ENCODE measurements around the gene CHRNA4.

CHRNA4 gene

DNA sequence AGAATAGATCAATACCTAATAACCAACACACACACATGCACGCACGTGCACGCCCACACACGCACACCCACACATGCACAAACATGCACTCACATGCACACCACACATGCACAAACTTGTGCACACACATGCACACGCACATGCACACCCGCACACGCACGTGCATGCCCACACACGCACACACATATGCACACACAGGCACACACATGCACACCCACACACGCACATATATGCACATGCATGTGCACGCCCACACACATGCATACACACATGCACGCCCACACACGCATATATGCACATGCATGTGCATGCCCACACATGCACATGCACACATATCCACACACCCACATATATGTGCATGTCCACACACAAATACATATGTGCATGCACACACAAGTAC is 26.2 kb upstream of the CHRNA4 start:
- no peak for DNase-seq (ENCODE audit: low spot score)
- TF ChIP-seq, protein P1, sequence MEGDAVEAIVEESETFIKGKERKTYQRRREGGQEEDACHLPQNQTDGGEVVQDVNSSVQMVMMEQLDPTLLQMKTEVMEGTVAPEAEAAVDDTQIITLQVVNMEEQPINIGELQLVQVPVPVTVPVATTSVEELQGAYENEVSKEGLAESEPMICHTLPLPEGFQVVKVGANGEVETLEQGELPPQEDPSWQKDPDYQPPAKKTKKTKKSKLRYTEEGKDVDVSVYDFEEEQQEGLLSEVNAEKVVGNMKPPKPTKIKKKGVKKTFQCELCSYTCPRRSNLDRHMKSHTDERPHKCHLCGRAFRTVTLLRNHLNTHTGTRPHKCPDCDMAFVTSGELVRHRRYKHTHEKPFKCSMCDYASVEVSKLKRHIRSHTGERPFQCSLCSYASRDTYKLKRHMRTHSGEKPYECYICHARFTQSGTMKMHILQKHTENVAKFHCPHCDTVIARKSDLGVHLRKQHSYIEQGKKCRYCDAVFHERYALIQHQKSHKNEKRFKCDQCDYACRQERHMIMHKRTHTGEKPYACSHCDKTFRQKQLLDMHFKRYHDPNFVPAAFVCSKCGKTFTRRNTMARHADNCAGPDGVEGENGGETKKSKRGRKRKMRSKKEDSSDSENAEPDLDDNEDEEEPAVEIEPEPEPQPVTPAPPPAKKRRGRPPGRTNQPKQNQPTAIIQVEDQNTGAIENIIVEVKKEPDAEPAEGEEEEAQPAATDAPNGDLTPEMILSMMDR (IDR thresholded peaks at IDR 0.05; ENCODE audit: poor library complexity, severe bottlenecking), result no peak

DNA sequence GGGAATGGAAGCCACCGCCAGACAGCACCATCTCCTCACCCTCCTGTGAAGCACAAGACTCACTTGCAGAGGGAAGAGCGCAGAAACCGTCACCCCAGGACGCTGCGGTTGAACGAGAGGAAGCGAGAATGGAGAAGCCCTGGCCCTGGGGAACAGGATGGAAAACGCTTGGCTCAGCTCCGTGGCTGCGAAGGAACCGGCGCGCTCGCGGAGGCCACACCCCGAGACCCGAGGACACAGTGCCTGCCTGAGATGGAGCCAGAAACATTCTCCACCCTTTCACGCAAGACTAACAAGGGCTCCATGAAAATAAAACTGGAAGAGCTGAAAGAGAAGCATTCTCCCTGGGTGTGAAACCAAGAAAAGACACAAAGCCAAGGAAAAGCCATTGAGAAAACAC is 25.3 kb upstream of the CHRNA4 start:
- Histone ChIP-seq H3K9me3 (ENCODE audit: severe bottlenecking) (peaks cover 26% of the 10 kb centered on the region), H3K4me1 (ENCODE audit: insufficient read depth, poor library complexity, severe bottlenecking) (no peaks in the 10 kb centered on the region), H3K36me3 (ENCODE audit: low read depth) (no peaks in the 10 kb centered on the region), H3K4me3 (ENCODE audit: severe bottlenecking) (no peak overlapping the region), H3K27me3 (ENCODE audit: insufficient read depth, poor library complexity, severe bottlenecking) (peaks cover 14% of the 10 kb centered on the region), H3K27ac (ENCODE audit: poor library complexity, severe bottlenecking) (no peak overlapping the region)
- TF ChIP-seq, protein P1 (IDR thresholded peaks at IDR 0.05; ENCODE audit: poor library complexity, severe bottlenecking), result no peak
- ATAC-seq (ENCODE audit: low read depth) (no peak), DNase-seq (ENCODE audit: low spot score) (no peak)

More for the DNA sequence above, 26.2 kb upstream of the CHRNA4 start:
- Histone ChIP-seq H3K4me3 (ENCODE audit: severe bottlenecking) (no peak overlapping the region), H3K27me3 (ENCODE audit: insufficient read depth, poor library complexity, severe bottlenecking) (peaks cover 13% of the 10 kb centered on the region), H3K36me3 (ENCODE audit: low read depth) (no peaks in the 10 kb centered on the region), H3K27ac (ENCODE audit: poor library complexity, severe bottlenecking) (no peak overlapping the region), H3K9me3 (ENCODE audit: severe bottlenecking) (peaks cover 26% of the 10 kb centered on the region), H3K4me1 (ENCODE audit: insufficient read depth, poor library complexity, severe bottlenecking) (no peaks in the 10 kb centered on the region)
- no peak for ATAC-seq (ENCODE audit: low read depth)

DNA sequence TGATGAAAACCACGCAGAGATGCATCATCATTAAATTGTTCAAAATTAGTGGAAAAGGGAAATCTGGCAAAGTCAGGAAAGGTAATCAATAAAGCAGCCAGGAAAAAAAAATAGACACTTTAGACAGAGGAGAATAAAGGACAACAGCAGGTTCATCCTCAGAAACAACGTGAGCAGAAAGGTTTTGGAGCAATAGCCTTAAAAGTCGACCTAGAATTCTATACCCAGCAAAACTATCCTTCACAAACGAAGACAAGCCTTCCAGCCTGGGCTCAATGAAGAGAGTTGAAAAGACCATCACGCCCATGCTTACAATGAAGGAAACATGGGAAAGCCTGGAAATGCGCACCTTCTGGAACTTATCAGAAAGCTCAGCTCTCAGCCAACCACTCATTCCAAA is 24.7 kb upstream of the CHRNA4 start:
- peaks cover 21% of the 10 kb centered on the region for H3K27me3 ChIP-seq (ENCODE audit: insufficient read depth, poor library complexity, severe bottlenecking)
- TF ChIP-seq, protein P1 (IDR thresholded peaks at IDR 0.05; ENCODE audit: poor library complexity, severe bottlenecking), result no peak

DNA sequence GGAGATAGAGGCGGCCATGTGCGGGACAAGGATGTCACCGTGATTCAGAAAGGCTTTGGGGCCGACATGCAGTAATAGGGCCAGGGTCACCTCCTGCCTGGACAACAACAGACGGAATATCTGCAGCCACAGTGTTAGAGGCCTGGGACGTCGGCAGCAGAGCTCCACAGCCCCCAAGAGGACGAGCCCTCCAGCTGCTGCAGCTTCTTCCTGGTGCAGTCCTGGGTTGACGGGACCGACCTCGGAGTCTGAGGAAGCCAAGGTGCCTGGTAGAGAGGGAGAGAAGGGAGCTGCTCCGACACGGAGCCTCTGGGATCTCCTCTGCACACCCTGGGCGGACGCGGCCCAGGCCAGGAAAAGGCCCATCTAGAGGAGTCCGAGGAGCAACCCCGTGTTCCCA is 23.2 kb upstream of the CHRNA4 start:
- DNase-seq (ENCODE audit: low spot score) (no peak), ATAC-seq (ENCODE audit: low read depth) (no peak)
- Histone ChIP-seq H3K36me3 (ENCODE audit: low read depth) (no peaks in the 10 kb centered on the region), H3K9me3 (ENCODE audit: severe bottlenecking) (peaks cover 21% of the 10 kb centered on the region), H3K4me1 (ENCODE audit: insufficient read depth, poor library complexity, severe bottlenecking) (no peaks in the 10 kb centered on the region), H3K4me3 (ENCODE audit: severe bottlenecking) (no peak overlapping the region), H3K27ac (ENCODE audit: poor library complexity, severe bottlenecking) (no peak overlapping the region), H3K27me3 (ENCODE audit: insufficient read depth, poor library complexity, severe bottlenecking) (peaks cover 21% of the 10 kb centered on the region)
- TF ChIP-seq, protein P1 (IDR thresholded peaks at IDR 0.05; ENCODE audit: poor library complexity, severe bottlenecking), result no peak

More for the DNA sequence above, 24.7 kb upstream of the CHRNA4 start:
- ATAC-seq (ENCODE audit: low read depth) (no peak), DNase-seq (ENCODE audit: low spot score) (no peak)
- Histone ChIP-seq H3K4me3 (ENCODE audit: severe bottlenecking) (no peak overlapping the region), H3K9me3 (ENCODE audit: severe bottlenecking) (peaks cover 26% of the 10 kb centered on the region), H3K36me3 (ENCODE audit: low read depth) (no peaks in the 10 kb centered on the region), H3K27ac (ENCODE audit: poor library complexity, severe bottlenecking) (no peak overlapping the region), H3K4me1 (ENCODE audit: insufficient read depth, poor library complexity, severe bottlenecking) (no peaks in the 10 kb centered on the region)

DNA sequence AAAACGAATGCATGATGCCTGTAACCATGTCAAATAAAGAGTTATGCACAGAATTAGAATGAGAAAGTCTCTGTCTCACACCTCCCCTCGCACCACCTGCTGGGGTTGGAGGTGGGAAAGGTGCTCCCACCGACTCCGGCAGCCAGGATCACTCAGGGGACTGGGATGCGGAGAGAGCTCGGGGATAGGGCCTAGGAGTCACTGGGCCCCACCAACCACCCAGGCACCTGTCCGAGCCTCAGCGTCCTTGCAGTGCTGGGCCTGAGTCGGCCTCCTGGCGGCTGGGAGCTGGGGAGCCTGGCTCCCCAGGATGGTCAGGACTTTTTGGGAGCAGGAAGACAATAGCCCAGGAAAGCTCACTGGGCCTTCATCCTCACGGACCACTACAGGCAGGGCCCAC is 22.4 kb upstream of the CHRNA4 start:
- H3K27ac ChIP-seq (ENCODE audit: poor library complexity, severe bottlenecking), result no peak overlapping the region
- no peaks in the 10 kb centered on the region for H3K4me1 ChIP-seq (ENCODE audit: insufficient read depth, poor library complexity, severe bottlenecking)
- H3K9me3 ChIP-seq (ENCODE audit: severe bottlenecking), result peaks cover 21% of the 10 kb centered on the region
- DNase-seq (ENCODE audit: low spot score) (no peak), ATAC-seq (ENCODE audit: low read depth) (no peak)
- TF ChIP-seq, protein P1 (IDR thresholded peaks at IDR 0.05; ENCODE audit: poor library complexity, severe bottlenecking), result no peak
- H3K4me3 ChIP-seq (ENCODE audit: severe bottlenecking), result no peak overlapping the region
- H3K27me3 ChIP-seq (ENCODE audit: insufficient read depth, poor library complexity, severe bottlenecking), result peaks cover 17% of the 10 kb centered on the region
- H3K36me3 ChIP-seq (ENCODE audit: low read depth), result no peaks in the 10 kb centered on the region

All from RWPE2 (cell line).